ENCODE measurements around the gene ABCC5. TPM values are rescaled to one million over a fixed set of nuclear protein-coding genes. Genes with fewer than 3 reads are reported as not detected.

ABCC5 gene
- total RNA-seq, 1 donor from 2014 or later: 52.0 TPM

GRCh38 chr3:183968666-183969245 is 48.9 kb downstream of the ABCC5 start:
- Histone ChIP-seq H3K36me3 (ENCODE audit: insufficient read depth, low read length) (peaks cover 12% of the 10 kb centered on the region), H4K20me1 (ENCODE audit: insufficient read depth, low read length) (no peaks in the 10 kb centered on the region), H3K4me3 (ENCODE audit: insufficient read depth, low read depth, low read length) (no peak overlapping the region), H3K79me2 (ENCODE audit: insufficient read depth, low read length) (no peaks in the 10 kb centered on the region), H3K4me1 (ENCODE audit: insufficient read depth, low read length) (no peaks in the 10 kb centered on the region), H3K4me2 (ENCODE audit: low read length) (no peak overlapping the region), H2AFZ (ENCODE audit: low read depth, low read length) (no peak overlapping the region), H3K27ac (ENCODE audit: low read depth, low read length) (no peak overlapping the region), H3K27me3 (ENCODE audit: insufficient read depth, low read length) (no peaks in the 10 kb centered on the region), H3K9me3 (ENCODE audit: insufficient read depth, low read depth, low read length) (no peaks in the 10 kb centered on the region), H3K9ac (ENCODE audit: low read length) (no peak overlapping the region)
- TF ChIP-seq EZH2 (IDR thresholded peaks at IDR 0.05; ENCODE audit: insufficient read depth, low read length): no peak
- TF ChIP-seq CTCF (IDR thresholded peaks at IDR 0.05; ENCODE audit: insufficient read depth, low read depth, low read length): no peak
- no peaks in the 10 kb centered on the region for H3K9me3 Mint-ChIP-seq (ENCODE audit: unreplicated experiment)
- no peak overlapping the region for H3K27ac Mint-ChIP-seq (ENCODE audit: unreplicated experiment)
- no peak overlapping the region for H3K4me3 Mint-ChIP-seq (ENCODE audit: unreplicated experiment)
- H3K36me3 Mint-ChIP-seq (ENCODE audit: low read depth, unreplicated experiment): peaks cover 36% of the 10 kb centered on the region
- no peaks in the 10 kb centered on the region for H3K27me3 Mint-ChIP-seq (ENCODE audit: low read depth, unreplicated experiment)
- H3K4me1 Mint-ChIP-seq (ENCODE audit: low read depth, unreplicated experiment): no peaks in the 10 kb centered on the region
- DNase-seq (ENCODE audit: low read depth) (no peak), FAIRE-seq (no peak)

GRCh38 chr3:183967693-183968092 is 50.0 kb downstream of the ABCC5 start:
- Mint-ChIP-seq H3K27ac (ENCODE audit: unreplicated experiment) (no peak overlapping the region), H3K27me3 (ENCODE audit: low read depth, unreplicated experiment) (no peaks in the 10 kb centered on the region), H3K4me3 (ENCODE audit: unreplicated experiment) (no peak overlapping the region), H3K4me1 (ENCODE audit: low read depth, unreplicated experiment) (no peaks in the 10 kb centered on the region), H3K9me3 (ENCODE audit: unreplicated experiment) (no peaks in the 10 kb centered on the region), H3K36me3 (ENCODE audit: low read depth, unreplicated experiment) (peaks cover 37% of the 10 kb centered on the region)
- H3K27ac ChIP-seq (ENCODE audit: low read depth, low read length): no peak overlapping the region
- H3K36me3 ChIP-seq (ENCODE audit: insufficient read depth, low read length): peaks cover 14% of the 10 kb centered on the region
- H3K79me2 ChIP-seq (ENCODE audit: insufficient read depth, low read length): no peaks in the 10 kb centered on the region
- FAIRE-seq (no peak), DNase-seq (ENCODE audit: low read depth) (no peak)
- H3K4me3 ChIP-seq (ENCODE audit: insufficient read depth, low read depth, low read length): no peak overlapping the region
- H4K20me1 ChIP-seq (ENCODE audit: insufficient read depth, low read length): no peaks in the 10 kb centered on the region
- H3K9ac ChIP-seq (ENCODE audit: low read length): no peak overlapping the region
- no peak for TF ChIP-seq EZH2 (IDR thresholded peaks at IDR 0.05; ENCODE audit: insufficient read depth, low read length)
- TF ChIP-seq CTCF (IDR thresholded peaks at IDR 0.05; ENCODE audit: insufficient read depth, low read depth, low read length): no peak
- H3K27me3 ChIP-seq (ENCODE audit: insufficient read depth, low read length): no peaks in the 10 kb centered on the region
- no peaks in the 10 kb centered on the region for H3K4me1 ChIP-seq (ENCODE audit: insufficient read depth, low read length)
- no peak overlapping the region for H2AFZ ChIP-seq (ENCODE audit: low read depth, low read length)
- H3K4me2 ChIP-seq (ENCODE audit: low read length): no peak overlapping the region
- H3K9me3 ChIP-seq (ENCODE audit: insufficient read depth, low read depth, low read length): no peaks in the 10 kb centered on the region

GRCh38 chr3:183966361-183966791 is 51.3 kb downstream of the ABCC5 start:
- TF ChIP-seq CTCF (IDR thresholded peaks at IDR 0.05; ENCODE audit: insufficient read depth, low read depth, low read length) (no peak), EZH2 (IDR thresholded peaks at IDR 0.05; ENCODE audit: insufficient read depth, low read length) (no peak)
- H3K4me1 Mint-ChIP-seq (ENCODE audit: low read depth, unreplicated experiment): no peaks in the 10 kb centered on the region
- peaks cover 32% of the 10 kb centered on the region for H3K36me3 Mint-ChIP-seq (ENCODE audit: low read depth, unreplicated experiment)
- Histone ChIP-seq H2AFZ (ENCODE audit: low read depth, low read length) (no peak overlapping the region), H3K27me3 (ENCODE audit: insufficient read depth, low read length) (no peaks in the 10 kb centered on the region), H3K9ac (ENCODE audit: low read length) (no peak overlapping the region), H3K27ac (ENCODE audit: low read depth, low read length) (no peak overlapping the region), H3K4me3 (ENCODE audit: insufficient read depth, low read depth, low read length) (no peak overlapping the region), H3K9me3 (ENCODE audit: insufficient read depth, low read depth, low read length) (no peaks in the 10 kb centered on the region), H3K4me1 (ENCODE audit: insufficient read depth, low read length) (no peaks in the 10 kb centered on the region), H3K36me3 (ENCODE audit: insufficient read depth, low read length) (peaks cover 16% of the 10 kb centered on the region), H3K79me2 (ENCODE audit: insufficient read depth, low read length) (no peaks in the 10 kb centered on the region), H4K20me1 (ENCODE audit: insufficient read depth, low read length) (no peaks in the 10 kb centered on the region), H3K4me2 (ENCODE audit: low read length) (no peak overlapping the region)
- no peaks in the 10 kb centered on the region for H3K9me3 Mint-ChIP-seq (ENCODE audit: unreplicated experiment)
- H3K27ac Mint-ChIP-seq (ENCODE audit: unreplicated experiment): no peak overlapping the region
- FAIRE-seq: no peak
- DNase-seq (ENCODE audit: low read depth): no peak
- H3K4me3 Mint-ChIP-seq (ENCODE audit: unreplicated experiment): no peak overlapping the region
- H3K27me3 Mint-ChIP-seq (ENCODE audit: low read depth, unreplicated experiment): no peaks in the 10 kb centered on the region

Data from astrocyte (in vitro differentiated cells and primary cell).